ENCODE results near the gene TRIM14.

TRIM14 gene

DNA sequence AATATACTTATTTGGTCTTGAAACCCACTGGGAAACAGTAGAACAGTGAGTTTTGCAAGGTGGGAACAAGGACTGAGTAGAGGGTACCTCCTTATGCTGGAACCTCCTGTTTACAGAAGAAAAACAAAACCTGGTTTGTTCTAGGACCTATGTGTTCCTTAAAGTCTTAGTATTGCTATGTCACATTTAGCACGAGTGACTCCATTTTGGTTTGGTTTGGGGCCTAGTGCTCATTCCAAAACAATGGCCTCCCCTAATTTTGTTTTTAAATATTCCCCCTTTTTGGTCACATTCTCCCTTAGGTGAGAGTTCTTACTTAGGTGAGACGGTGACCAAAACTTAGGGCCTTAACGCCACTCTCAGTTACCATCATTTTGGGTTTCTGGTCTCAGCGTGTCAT, 68.7 kb downstream of the TRIM14 start:
- DNase-seq, result no peak
- Histone ChIP-seq H3K36me3 (no peaks in the 10 kb centered on the region), H3K9me3 (no peaks in the 10 kb centered on the region), H3K4me3 (ENCODE audit: low read depth, low read length) (no peak overlapping the region), H3K4me1 (no peaks in the 10 kb centered on the region), H3K27me3 (no peaks in the 10 kb centered on the region)
- TF ChIP-seq, protein P1, sequence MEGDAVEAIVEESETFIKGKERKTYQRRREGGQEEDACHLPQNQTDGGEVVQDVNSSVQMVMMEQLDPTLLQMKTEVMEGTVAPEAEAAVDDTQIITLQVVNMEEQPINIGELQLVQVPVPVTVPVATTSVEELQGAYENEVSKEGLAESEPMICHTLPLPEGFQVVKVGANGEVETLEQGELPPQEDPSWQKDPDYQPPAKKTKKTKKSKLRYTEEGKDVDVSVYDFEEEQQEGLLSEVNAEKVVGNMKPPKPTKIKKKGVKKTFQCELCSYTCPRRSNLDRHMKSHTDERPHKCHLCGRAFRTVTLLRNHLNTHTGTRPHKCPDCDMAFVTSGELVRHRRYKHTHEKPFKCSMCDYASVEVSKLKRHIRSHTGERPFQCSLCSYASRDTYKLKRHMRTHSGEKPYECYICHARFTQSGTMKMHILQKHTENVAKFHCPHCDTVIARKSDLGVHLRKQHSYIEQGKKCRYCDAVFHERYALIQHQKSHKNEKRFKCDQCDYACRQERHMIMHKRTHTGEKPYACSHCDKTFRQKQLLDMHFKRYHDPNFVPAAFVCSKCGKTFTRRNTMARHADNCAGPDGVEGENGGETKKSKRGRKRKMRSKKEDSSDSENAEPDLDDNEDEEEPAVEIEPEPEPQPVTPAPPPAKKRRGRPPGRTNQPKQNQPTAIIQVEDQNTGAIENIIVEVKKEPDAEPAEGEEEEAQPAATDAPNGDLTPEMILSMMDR (IDR thresholded peaks at IDR 0.05; ENCODE audit: low read depth, low read length), result no peak

DNA sequence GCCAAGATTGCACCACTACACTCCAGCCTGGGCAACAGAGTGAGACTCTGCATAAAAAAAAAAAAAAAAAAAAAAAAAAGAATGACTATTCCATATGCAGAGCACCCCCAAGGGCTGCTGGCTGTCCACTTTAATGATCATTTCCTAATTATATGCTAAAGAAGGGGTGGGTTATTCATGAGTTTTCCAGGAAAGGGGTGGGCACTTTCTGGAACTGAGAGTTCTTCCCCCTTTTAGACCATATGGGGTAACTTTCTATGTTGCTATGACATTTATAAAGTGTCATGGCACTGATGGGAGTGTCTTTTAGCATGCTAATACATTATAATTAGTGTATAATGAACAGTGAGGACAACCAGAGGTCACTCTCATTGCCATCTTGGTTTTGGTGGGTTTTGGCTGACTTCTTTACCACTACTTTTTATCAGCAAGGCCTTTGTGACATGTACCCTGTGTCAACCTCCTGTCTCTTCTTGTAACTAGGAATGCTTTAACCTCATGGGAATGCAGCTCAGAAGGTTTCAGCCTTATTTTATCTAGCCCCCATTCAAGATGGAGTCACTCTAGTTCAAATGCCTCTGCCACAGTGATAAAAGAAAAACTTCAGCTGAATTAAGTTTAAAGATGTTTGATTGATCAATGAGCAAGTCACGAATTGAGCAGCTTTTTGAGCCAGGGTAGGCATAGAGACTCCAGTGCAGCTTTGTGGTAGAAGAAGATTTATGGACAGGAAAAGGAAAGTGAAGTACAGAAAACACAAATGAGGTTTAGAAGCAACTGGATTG, 69.5 kb downstream of the TRIM14 start:
- Histone ChIP-seq H3K36me3 (no peaks in the 10 kb centered on the region), H3K9me3 (no peaks in the 10 kb centered on the region), H3K4me1 (no peaks in the 10 kb centered on the region), H3K27me3 (no peaks in the 10 kb centered on the region), H3K4me3 (ENCODE audit: low read depth, low read length) (no peak overlapping the region)
- no peak for DNase-seq
- TF ChIP-seq, protein P1 (IDR thresholded peaks at IDR 0.05; ENCODE audit: low read depth, low read length), result no peak

DNA sequence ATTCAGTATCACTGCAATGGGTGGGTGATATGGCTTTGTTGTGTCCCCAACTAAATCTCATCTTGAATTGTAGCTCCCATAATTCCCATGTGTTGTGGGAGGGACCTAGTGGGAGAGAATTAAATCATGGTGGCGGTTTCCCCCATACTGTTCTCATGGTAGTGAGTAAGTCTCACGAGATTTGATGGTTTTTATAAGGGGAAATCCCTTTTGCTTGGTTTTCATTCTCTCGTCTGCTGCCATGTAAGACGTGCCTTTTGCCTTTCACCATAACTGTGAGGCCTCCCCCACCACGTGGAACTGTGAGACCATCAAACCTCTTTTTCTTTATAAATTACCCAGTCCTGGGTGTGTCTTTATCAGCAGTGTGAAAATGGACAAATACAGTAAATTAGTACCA, 72.0 kb downstream of the TRIM14 start:
- Histone ChIP-seq H3K4me1 (no peaks in the 10 kb centered on the region), H3K27me3 (no peaks in the 10 kb centered on the region), H3K36me3 (no peaks in the 10 kb centered on the region), H3K9me3 (no peaks in the 10 kb centered on the region), H3K4me3 (ENCODE audit: low read depth, low read length) (no peak overlapping the region)
- TF ChIP-seq, protein P1 (IDR thresholded peaks at IDR 0.05; ENCODE audit: low read depth, low read length), result no peak
- no peak for DNase-seq

DNA sequence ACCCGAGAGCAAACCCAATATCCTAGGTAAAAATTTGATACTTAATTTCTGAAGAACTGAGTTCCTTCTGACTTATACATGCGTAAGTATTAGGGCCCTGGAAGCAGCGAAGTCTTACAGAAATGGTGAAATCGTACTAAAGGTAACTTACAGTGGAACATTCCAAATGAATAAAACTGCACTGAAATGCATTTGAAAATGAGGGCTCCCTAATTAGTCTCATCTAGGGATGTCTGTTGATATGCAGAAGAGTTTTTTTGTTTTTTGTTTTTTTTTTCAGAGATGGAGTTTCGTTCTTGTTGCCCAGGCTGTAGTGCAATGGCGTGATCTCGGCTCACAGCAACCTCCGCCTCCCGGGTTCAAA, 72.9 kb downstream of the TRIM14 start:
- no peak for DNase-seq

DNA sequence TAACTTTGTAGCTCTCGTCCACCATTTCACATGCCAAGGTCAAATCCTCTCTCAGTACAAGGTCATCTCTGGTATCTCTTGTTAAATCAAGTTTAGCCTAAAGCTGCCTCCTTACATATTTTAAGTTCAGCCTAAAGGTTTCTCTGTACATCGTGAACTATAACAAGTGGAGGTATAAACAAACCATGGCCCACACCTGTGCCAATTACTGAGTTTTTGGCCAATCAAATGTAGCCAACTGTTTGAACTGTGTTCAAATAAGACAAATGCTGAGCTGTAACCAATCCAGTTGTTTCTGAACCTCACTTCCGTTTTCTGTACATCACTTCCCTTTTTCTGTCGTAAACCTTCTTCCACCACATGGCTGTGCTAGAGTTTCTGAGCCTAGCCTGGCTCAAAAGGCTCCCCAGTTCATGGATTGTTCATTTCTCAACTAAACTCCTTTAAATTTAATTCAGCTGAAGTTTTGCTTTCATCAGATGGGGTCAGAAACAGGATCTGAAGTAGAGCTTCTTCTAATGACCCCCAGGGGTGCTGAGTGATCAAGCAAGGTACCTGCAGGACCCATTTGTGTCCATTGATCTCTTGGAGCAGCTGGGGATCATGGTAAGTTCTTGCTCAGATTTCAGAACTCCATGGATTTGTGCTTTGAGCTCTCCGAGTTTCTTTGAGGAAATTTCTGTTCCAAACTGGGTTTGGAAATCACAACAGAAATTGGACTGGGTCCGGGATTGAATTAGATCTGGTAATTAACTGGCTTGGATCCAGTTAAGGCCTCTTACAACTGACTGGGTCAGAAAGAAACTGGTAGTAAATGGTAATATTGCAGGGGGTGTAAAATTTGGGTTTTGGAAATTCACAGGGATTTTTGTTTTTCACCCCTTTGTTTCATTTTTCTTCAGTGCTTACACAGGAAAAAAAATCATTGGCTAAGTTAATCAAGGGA, 73.5 kb downstream of the TRIM14 start:
- Histone ChIP-seq H3K9me3 (no peaks in the 10 kb centered on the region), H3K4me1 (no peaks in the 10 kb centered on the region), H3K27me3 (no peaks in the 10 kb centered on the region), H3K4me3 (ENCODE audit: low read depth, low read length) (no peak overlapping the region), H3K36me3 (no peaks in the 10 kb centered on the region)
- TF ChIP-seq, protein P1 (IDR thresholded peaks at IDR 0.05; ENCODE audit: low read depth, low read length), result no peak
- no peak for DNase-seq

More for the DNA sequence above, 72.9 kb downstream of the TRIM14 start:
- Histone ChIP-seq H3K4me1 (no peaks in the 10 kb centered on the region), H3K9me3 (no peaks in the 10 kb centered on the region), H3K4me3 (ENCODE audit: low read depth, low read length) (no peak overlapping the region), H3K36me3 (no peaks in the 10 kb centered on the region), H3K27me3 (no peaks in the 10 kb centered on the region)
- TF ChIP-seq, protein P1 (IDR thresholded peaks at IDR 0.05; ENCODE audit: low read depth, low read length), result no peak
